ENCODE results near the gene SORL1. TPM values are rescaled to one million over a fixed set of nuclear protein-coding genes. Genes with fewer than 3 reads are reported as not detected.

Gene SORL1
- total and polyA plus RNA-seq, 9 of the 15 experiments (the other 6 are each of a cell fraction or from before 2014, with no cell fraction given), result 0.01 to 0.66 TPM; not detected in 7

- Histone ChIP-seq H2AFZ (ENCODE audit: low read depth, low read length) (no peak overlapping the region), H3K27ac (ENCODE audit: extremely low read depth, low read depth, low read length) (no peak overlapping the region), H3K9ac (ENCODE audit: insufficient read depth in 1 of 2, low read depth in 2 of 2, low read length in 2 of 2) (no peak overlapping the region), H3K4me3 (no peak overlapping the region), H3K27me3 (ENCODE audit: control insufficient read depth in 2 of 2, insufficient read depth in 2 of 2, low read length in 2 of 2) (peaks cover 0 to 8% of the 10 kb centered on the region in 2 experiments; a peak in 1 of 5 replicates), H3K9me3 (replicated peaks; ENCODE audit: control insufficient read depth, insufficient read depth, low read depth, low read length) (no peaks in the 10 kb centered on the region), H3K79me2 (ENCODE audit: control insufficient read depth, insufficient read depth, low read length) (no peaks in the 10 kb centered on the region), H4K20me1 (replicated peaks; ENCODE audit: control insufficient read depth, insufficient read depth, low read length) (no peaks in the 10 kb centered on the region), H3K36me3 (ENCODE audit: control insufficient read depth, insufficient read depth, low read length) (no peaks in the 10 kb centered on the region), H3K4me1 (replicated peaks in 1 of 2; ENCODE audit: control insufficient read depth in 2 of 2, insufficient read depth in 2 of 2, low read length in 2 of 2) (no peaks in the 10 kb centered on the region), H3K9me1 (ENCODE audit: control insufficient read depth, insufficient read depth, low read length) (no peaks in the 10 kb centered on the region), H3K4me2 (ENCODE audit: insufficient read depth, low read length) (no peak overlapping the region)
- ChIA-PET CTCF (ENCODE audit: low intra/inter-chr PET ratio) (no interaction called here), POLR2A (no interaction called here)
- no peak for ATAC-seq
- intact Hi-C loops (cut with micrococcal nuclease) (no loop called here), in situ Hi-C loops (cut with MboI) (no loop called here)
- no peak for DNase-seq (ENCODE audit: extremely low read depth in 1 of 4, low spot score in 3 of 4)
- BruUV-seq (replicated peaks), result no TSS peak
- TF ChIP-seq SRF (CRISPR knock-in tag; IDR thresholded peaks at IDR 0.05) (no peak), SAFB (IDR thresholded peaks at IDR 0.05; ENCODE audit: borderline replicate concordance, low read depth, low read length) (no peak), FOS (IDR thresholded peaks at IDR 0.05; ENCODE audit: extremely low read depth, insufficient read length) (no peak), TCF3 (CRISPR knock-in tag; IDR thresholded peaks at IDR 0.05) (no peak), ZHX1 (conservative IDR thresholded peaks at IDR 0.05; ENCODE audit: low read length) (no peak), THRA (IDR thresholded peaks at IDR 0.05) (no peak), PHB (CRISPR knock-in tag; IDR thresholded peaks at IDR 0.05) (no peak)
- TF ChIP-seq, protein P1, sequence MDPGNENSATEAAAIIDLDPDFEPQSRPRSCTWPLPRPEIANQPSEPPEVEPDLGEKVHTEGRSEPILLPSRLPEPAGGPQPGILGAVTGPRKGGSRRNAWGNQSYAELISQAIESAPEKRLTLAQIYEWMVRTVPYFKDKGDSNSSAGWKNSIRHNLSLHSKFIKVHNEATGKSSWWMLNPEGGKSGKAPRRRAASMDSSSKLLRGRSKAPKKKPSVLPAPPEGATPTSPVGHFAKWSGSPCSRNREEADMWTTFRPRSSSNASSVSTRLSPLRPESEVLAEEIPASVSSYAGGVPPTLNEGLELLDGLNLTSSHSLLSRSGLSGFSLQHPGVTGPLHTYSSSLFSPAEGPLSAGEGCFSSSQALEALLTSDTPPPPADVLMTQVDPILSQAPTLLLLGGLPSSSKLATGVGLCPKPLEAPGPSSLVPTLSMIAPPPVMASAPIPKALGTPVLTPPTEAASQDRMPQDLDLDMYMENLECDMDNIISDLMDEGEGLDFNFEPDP (CRISPR knock-in tag; IDR thresholded peaks at IDR 0.05), result no peak
- TF ChIP-seq, protein P2, sequence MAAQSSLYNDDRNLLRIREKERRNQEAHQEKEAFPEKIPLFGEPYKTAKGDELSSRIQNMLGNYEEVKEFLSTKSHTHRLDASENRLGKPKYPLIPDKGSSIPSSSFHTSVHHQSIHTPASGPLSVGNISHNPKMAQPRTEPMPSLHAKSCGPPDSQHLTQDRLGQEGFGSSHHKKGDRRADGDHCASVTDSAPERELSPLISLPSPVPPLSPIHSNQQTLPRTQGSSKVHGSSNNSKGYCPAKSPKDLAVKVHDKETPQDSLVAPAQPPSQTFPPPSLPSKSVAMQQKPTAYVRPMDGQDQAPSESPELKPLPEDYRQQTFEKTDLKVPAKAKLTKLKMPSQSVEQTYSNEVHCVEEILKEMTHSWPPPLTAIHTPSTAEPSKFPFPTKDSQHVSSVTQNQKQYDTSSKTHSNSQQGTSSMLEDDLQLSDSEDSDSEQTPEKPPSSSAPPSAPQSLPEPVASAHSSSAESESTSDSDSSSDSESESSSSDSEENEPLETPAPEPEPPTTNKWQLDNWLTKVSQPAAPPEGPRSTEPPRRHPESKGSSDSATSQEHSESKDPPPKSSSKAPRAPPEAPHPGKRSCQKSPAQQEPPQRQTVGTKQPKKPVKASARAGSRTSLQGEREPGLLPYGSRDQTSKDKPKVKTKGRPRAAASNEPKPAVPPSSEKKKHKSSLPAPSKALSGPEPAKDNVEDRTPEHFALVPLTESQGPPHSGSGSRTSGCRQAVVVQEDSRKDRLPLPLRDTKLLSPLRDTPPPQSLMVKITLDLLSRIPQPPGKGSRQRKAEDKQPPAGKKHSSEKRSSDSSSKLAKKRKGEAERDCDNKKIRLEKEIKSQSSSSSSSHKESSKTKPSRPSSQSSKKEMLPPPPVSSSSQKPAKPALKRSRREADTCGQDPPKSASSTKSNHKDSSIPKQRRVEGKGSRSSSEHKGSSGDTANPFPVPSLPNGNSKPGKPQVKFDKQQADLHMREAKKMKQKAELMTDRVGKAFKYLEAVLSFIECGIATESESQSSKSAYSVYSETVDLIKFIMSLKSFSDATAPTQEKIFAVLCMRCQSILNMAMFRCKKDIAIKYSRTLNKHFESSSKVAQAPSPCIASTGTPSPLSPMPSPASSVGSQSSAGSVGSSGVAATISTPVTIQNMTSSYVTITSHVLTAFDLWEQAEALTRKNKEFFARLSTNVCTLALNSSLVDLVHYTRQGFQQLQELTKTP (IDR thresholded peaks at IDR 0.05; ENCODE audit: low read depth in 1 of 2, partially characterized antibody in 2 of 2), result no peak
- FAIRE-seq, result no peak
- 5% methylated on average over 2 of the region's 2 CpGs for WGBS (ENCODE audit: insufficient coverage, low coverage, missing lambda C conversion rate)
Measured at GRCh38 chr11:121603316-121603715, 151.2 kb downstream of the SORL1 start.
